Fibroblast of lung (primary cell): Measurements from ENCODE around the gene ROR2. TPM values are rescaled to one million over a fixed set of nuclear protein-coding genes. Genes with fewer than 3 reads are reported as not detected.

ENCODE experiments used
- DNase-seq, 2 donors: peaks; one replicate each; pipeline versions ENCODE4 v3.0.0 to v3.0.0-alpha.2; 2010; ENCODE audit warnings: low read depth in 2 of 2
- H2AFZ ChIP-seq: 2 replicates; pipeline ENCODE4 v1.5.1; 2012; ENCODE audit warnings: low read length, control low read depth, inconsistent platforms
- H3K27ac ChIP-seq: 2 replicates; pipeline ENCODE4 v1.5.1; 2011; ENCODE audit warnings: low read length, control low read depth; ENCODE audit not compliant: insufficient read depth
- H3K27me3 ChIP-seq: 2 replicates; pipeline ENCODE4 v1.5.1; 2011; ENCODE audit warnings: mild to moderate bottlenecking, low read length; ENCODE audit not compliant: control insufficient read depth, insufficient read depth
- H3K36me3 ChIP-seq: 2 replicates; pipeline ENCODE4 v1.5.1; 2011; ENCODE audit warnings: low read length; ENCODE audit not compliant: control insufficient read depth, insufficient read depth
- H3K4me1 ChIP-seq: 2 replicates; pipeline ENCODE4 v1.5.1; 2011; ENCODE audit warnings: low read length; ENCODE audit not compliant: control insufficient read depth, insufficient read depth; ENCODE audit errors: extremely low read depth
- H3K4me2 ChIP-seq: 2 replicates; pipeline ENCODE4 v1.5.1; 2011; ENCODE audit warnings: low read length, control low read depth; ENCODE audit not compliant: insufficient read depth; ENCODE audit errors: extremely low read depth
- H3K4me3 ChIP-seq, 4 experiments: fragments of 200-600 bp in 1 of 4; sonication (generic) in 1 of 4; replicated peaks in 1 of 4; 2 replicates each; pipeline ENCODE4 v1.5.1; 2011 to 2016; ENCODE audit warnings: low read length in 4 of 4, low read depth in 3 of 4, mild to moderate bottlenecking in 3 of 4, control low read depth in 2 of 4, inconsistent platforms in 1 of 4, mixed read lengths in 1 of 4; ENCODE audit not compliant: insufficient read depth in 1 of 4; ENCODE audit errors: control extremely low read depth in 1 of 4
- H3K79me2 ChIP-seq: 2 replicates; pipeline ENCODE4 v1.5.1; 2012; ENCODE audit warnings: mild to moderate bottlenecking, low read length, inconsistent platforms; ENCODE audit not compliant: control insufficient read depth, insufficient read depth
- H3K9ac ChIP-seq: 2 replicates; pipeline ENCODE4 v1.5.1; 2011; ENCODE audit warnings: mild to moderate bottlenecking, low read length, control low read depth; ENCODE audit not compliant: insufficient read depth
- H3K9me3 ChIP-seq: 2 replicates; pipeline ENCODE4 v1.5.1; 2012; ENCODE audit warnings: low read depth, low read length; ENCODE audit not compliant: control insufficient read depth, insufficient read depth
- H4K20me1 ChIP-seq: 2 replicates; pipeline ENCODE4 v1.5.1; 2011; ENCODE audit warnings: low read length; ENCODE audit not compliant: control insufficient read depth, insufficient read depth; ENCODE audit errors: extremely low read depth
- CTCF ChIP-seq, 2 donors: IDR thresholded peaks in 1 of 2; conservative IDR thresholded peaks in 1 of 2; 1 replicate in 1 of 2; 2 replicates in 1 of 2; pipeline ENCODE4 v1.5.1; 2011 to 2012; ENCODE audit warnings: low read length in 2 of 2, control low read depth in 1 of 2, inconsistent platforms in 1 of 2, low read depth in 1 of 2, mild to moderate bottlenecking in 1 of 2
- EZH2 ChIP-seq: IDR thresholded peaks from 2 replicates; pipeline ENCODE4 v1.5.1; 2012; ENCODE audit warnings: low read length, control low read depth, mild to moderate bottlenecking; ENCODE audit errors: missing control alignments
- polyA plus RNA-seq, 2 donors: library from polyadenylated mRNA; depleted of rRNA in 1 of 2; stranded (reverse) in 1 of 2; unstranded in 1 of 2; fragments of >200 nt; gene quantifications; 2 replicates each; pipeline ENCODE4 v1.2.1, GENCODE V29; 2011 to 2012; ENCODE audit warnings: missing spikeins in 1 of 2
- total RNA-seq: library from RNA; depleted of rRNA; stranded (reverse); fragments of >200 nt; gene quantifications from 2 replicates; pipeline ENCODE4 v1.2.1, GENCODE V29; 2014

The ROR2 gene
- total and polyA plus RNA-seq, 2 donors (not counting 1 experiment from before 2014, with no cell fraction given) = 2.3 to 27.9 TPM

GRCh38 chr9:91720313-91720712 is 229.7 kb downstream of the ROR2 start:
- H2AFZ ChIP-seq = no peak overlapping the region
- H4K20me1 ChIP-seq = no peaks in the 10 kb centered on the region
- TF ChIP-seq EZH2 = no peak
- TF ChIP-seq CTCF (conservative IDR thresholded peaks at IDR 0.05 in 1 of 2, IDR thresholded peaks at IDR 0.05 in 1 of 2; ENCODE audit: low read depth in 1 of 2, low read length in 2 of 2) = no peak
- no peak overlapping the region for H3K4me3 ChIP-seq
- H3K9me3 ChIP-seq = no peaks in the 10 kb centered on the region
- H3K79me2 ChIP-seq = no peaks in the 10 kb centered on the region
- no peak overlapping the region for H3K4me2 ChIP-seq
- H3K36me3 ChIP-seq = no peaks in the 10 kb centered on the region
- no peak overlapping the region for H3K9ac ChIP-seq
- peak; percentile 12 to 27 for DNase-seq
- H3K27ac ChIP-seq = no peak overlapping the region
- H3K27me3 ChIP-seq = no peaks in the 10 kb centered on the region
- H3K4me1 ChIP-seq = no peaks in the 10 kb centered on the region

DNA sequence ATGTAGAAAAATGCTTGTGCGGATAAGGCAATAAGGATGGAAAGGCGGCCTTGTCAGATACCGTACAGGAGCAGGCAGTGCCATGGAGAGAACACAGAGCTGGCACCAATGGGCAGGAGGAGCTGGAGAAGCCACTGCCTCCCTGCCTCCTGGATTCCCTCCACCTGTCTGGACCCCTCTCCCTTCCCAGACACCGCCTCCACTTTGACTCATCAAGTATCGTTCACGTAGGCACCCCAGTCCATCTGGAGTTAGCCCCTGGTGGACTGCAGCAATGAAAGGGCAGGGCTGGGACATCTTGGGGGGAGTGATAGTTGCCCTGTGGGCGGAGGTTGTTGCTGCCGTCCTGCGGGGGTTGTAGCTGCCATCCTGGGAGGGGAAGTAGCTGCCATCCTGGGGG is 232.0 kb downstream of the ROR2 start:
- no peak overlapping the region for H3K4me3 ChIP-seq
- no peak overlapping the region for H2AFZ ChIP-seq
- no peaks in the 10 kb centered on the region for H4K20me1 ChIP-seq
- H3K4me2 ChIP-seq = no peak overlapping the region
- no peak overlapping the region for H3K27ac ChIP-seq
- H3K27me3 ChIP-seq = no peaks in the 10 kb centered on the region
- no peaks in the 10 kb centered on the region for H3K4me1 ChIP-seq
- no peaks in the 10 kb centered on the region for H3K9me3 ChIP-seq
- no peaks in the 10 kb centered on the region for H3K36me3 ChIP-seq
- no peaks in the 10 kb centered on the region for H3K79me2 ChIP-seq
- no peak for DNase-seq
- no peak overlapping the region for H3K9ac ChIP-seq
- no peak for TF ChIP-seq EZH2
- TF ChIP-seq CTCF (conservative IDR thresholded peaks at IDR 0.05 in 1 of 2, IDR thresholded peaks at IDR 0.05 in 1 of 2; ENCODE audit: low read depth in 1 of 2, low read length in 2 of 2) = no peak

GRCh38 chr9:91716815-91717214 is 233.2 kb downstream of the ROR2 start:
- DNase-seq = no peak
- Histone ChIP-seq H2AFZ (no peak overlapping the region), H3K4me3 (no peak overlapping the region), H4K20me1 (no peaks in the 10 kb centered on the region), H3K27me3 (no peaks in the 10 kb centered on the region), H3K9me3 (no peaks in the 10 kb centered on the region), H3K36me3 (no peaks in the 10 kb centered on the region), H3K27ac (no peak overlapping the region), H3K9ac (no peak overlapping the region), H3K79me2 (no peaks in the 10 kb centered on the region), H3K4me2 (no peak overlapping the region), H3K4me1 (no peaks in the 10 kb centered on the region)
- TF ChIP-seq EZH2 (no peak), CTCF (conservative IDR thresholded peaks at IDR 0.05 in 1 of 2, IDR thresholded peaks at IDR 0.05 in 1 of 2; ENCODE audit: low read depth in 1 of 2, low read length in 2 of 2) (no peak)
